HepG2 (cell line): ENCODE measurements around the gene ABCC5. TPM values are rescaled to one million over a fixed set of nuclear protein-coding genes. Genes with fewer than 3 reads are reported as not detected.

Experiments used
- FOXA1 ChIP-seq, 2 experiments: fragments of 450-650 bp in 1 of 2; sonication (generic) in 1 of 2; formaldehyde crosslinking in 1 of 2; IDR thresholded peaks; 2 replicates each; pipeline versions ENCODE4 v1.4.0 to v1.6.1; 2016 to 2020; ENCODE audit warnings: missing genetic modification reagents in 1 of 2
- FOXP1 ChIP-seq, 2 experiments: fragments of 450-650 bp in 1 of 2; IDR thresholded peaks; 2 replicates each; pipeline ENCODE4 v1.6.1; 2017 to 2018; ENCODE audit warnings: antibody characterized with exemption in 1 of 2
- FOXP4 ChIP-seq: sonication (generic); formaldehyde crosslinking; IDR thresholded peaks from 2 replicates; pipeline ENCODE4 v1.4.0; 2020; ENCODE audit warnings: missing genetic modification reagents
- GABPA ChIP-seq, 2 experiments: IDR thresholded peaks; 2 replicates each; pipeline ENCODE4 v1.6.1; 2011 to 2016; ENCODE audit warnings: low read depth in 2 of 2, low read length in 1 of 2, missing biosample characterization in 1 of 2, missing genetic modification characterization in 1 of 2
- GATA4 ChIP-seq: sonication (generic); IDR thresholded peaks from 2 replicates; pipeline ENCODE4 v1.6.1; 2016; ENCODE audit warnings: antibody characterized with exemption, low read depth, borderline replicate concordance
- HIC2 ChIP-seq: sonication (generic); formaldehyde crosslinking; IDR thresholded peaks from 2 replicates; pipeline ENCODE4 v1.9.0; 2022; ENCODE audit warnings: low read depth, missing genetic modification reagents
- HMG20A ChIP-seq: IDR thresholded peaks from 2 replicates; pipeline ENCODE4 v1.6.1; 2016; ENCODE audit warnings: borderline replicate concordance
- HNF4A ChIP-seq: sonication (generic); formaldehyde crosslinking; IDR thresholded peaks from 2 replicates; pipeline ENCODE4 v1.4.0; 2020; ENCODE audit warnings: missing genetic modification reagents
- ISL2 ChIP-seq: sonication (generic); formaldehyde crosslinking; IDR thresholded peaks from 2 replicates; pipeline ENCODE4 v1.5.0; 2020; ENCODE audit warnings: missing genetic modification reagents
- JUND ChIP-seq: sonication (generic); formaldehyde crosslinking; IDR thresholded peaks from 2 replicates; pipeline ENCODE4 v1.8.0; 2022; ENCODE audit warnings: mild to moderate bottlenecking, missing genetic modification reagents
- MEF2D ChIP-seq: sonication (generic); formaldehyde crosslinking; IDR thresholded peaks from 2 replicates; pipeline ENCODE4 v1.5.1; 2020; ENCODE audit warnings: mild to moderate bottlenecking, missing genetic modification reagents
- NR2F2 ChIP-seq: IDR thresholded peaks from 2 replicates; pipeline ENCODE4 v1.6.1; 2012; ENCODE audit warnings: low read depth, inconsistent platforms, borderline replicate concordance
- PATZ1 ChIP-seq: sonication (generic); formaldehyde crosslinking; IDR thresholded peaks from 2 replicates; pipeline ENCODE4 v1.4.0; 2020; ENCODE audit warnings: missing genetic modification reagents
- PHF21A ChIP-seq: sonication (generic); formaldehyde crosslinking; IDR thresholded peaks from 2 replicates; pipeline ENCODE4 v1.5.0; 2020; ENCODE audit warnings: mild to moderate bottlenecking, missing genetic modification reagents
- POLR2G ChIP-seq: fragments of 200-400 bp; formaldehyde crosslinking; IDR thresholded peaks from 2 replicates; pipeline ENCODE4 v1.6.1; 2018; ENCODE audit warnings: mild to moderate bottlenecking, low read depth, low read length, moderate library complexity
- SMAD3 ChIP-seq: sonication (generic); formaldehyde crosslinking; IDR thresholded peaks from 2 replicates; pipeline ENCODE4 v1.4.0; 2020; ENCODE audit warnings: missing genetic modification reagents
- ZNF292 ChIP-seq: sonication (generic); formaldehyde crosslinking; IDR thresholded peaks from 2 replicates; pipeline ENCODE4 v1.8.1; 2022; ENCODE audit warnings: mild to moderate bottlenecking, low read depth, missing genetic modification reagents, borderline replicate concordance
- ZNF496 ChIP-seq: sonication (generic); formaldehyde crosslinking; IDR thresholded peaks from 2 replicates; pipeline ENCODE4 v1.8.1; 2023; ENCODE audit warnings: mild to moderate bottlenecking, moderate library complexity, missing genetic modification reagents; ENCODE audit not compliant: insufficient replicate concordance
- ZNF629 ChIP-seq: sonication (generic); formaldehyde crosslinking; conservative IDR thresholded peaks from 2 replicates; pipeline ENCODE4 v1.5.0; 2020; ENCODE audit warnings: missing genetic modification reagents
- polyA plus RNA-seq, 8 experiments: library from polyadenylated mRNA; depleted of rRNA in 3 of 8; stranded (reverse) in 7 of 8; unstranded in 1 of 8; fragments of >200 nt; fragmentation: Illumina TruSeq in 4 of 8; extraction: Trizol in 4 of 8; gene quantifications; 2 replicates each; pipeline versions ENCODE4 v1.2.1 to v1.2.3, GENCODE V29; 2011 to 2016; ENCODE audit warnings: low read depth in 4 of 8, missing spikeins in 1 of 8, mixed read lengths in 1 of 8; ENCODE audit not compliant: insufficient read depth in 1 of 8
- total RNA-seq, 5 experiments: library from RNA; depleted of rRNA; stranded (reverse); fragments of >200 nt; fragmentation: Illumina TruSeq; extraction: Trizol; gene quantifications; 2 replicates each; pipeline ENCODE4 v1.2.3, GENCODE V29; 2016; ENCODE audit warnings: low read depth in 1 of 5

ABCC5 gene
- total and polyA plus RNA-seq, 2 of the 13 experiments (the other 11 are each of a cell fraction or from before 2014, with no cell fraction given), result 12.5 to 12.7 TPM

GRCh38 chr3:183911763-183912506, 105.7 kb downstream of the ABCC5 start (continued):
- no peak for TF ChIP-seq NR2F2
- no peak for TF ChIP-seq ZNF496
- TF ChIP-seq FOXA1 (IDR thresholded peaks at IDR 0.05), result no peak
- peak; percentile 91 for TF ChIP-seq FOXA1 (CRISPR knock-in tag; IDR thresholded peaks at IDR 0.05)
- TF ChIP-seq SMAD3 (CRISPR knock-in tag), result peak; percentile 62; the same call in 1 of the 2 replicates
- TF ChIP-seq GATA4, result peak; percentile 65; the same call in 1 of the 2 replicates
- TF ChIP-seq HIC2 (CRISPR knock-in tag), result peak; percentile 36; the same call in 1 of the 2 replicates
- peak; percentile 25; the same call in 1 of the 2 replicates for TF ChIP-seq JUND (CRISPR knock-in tag)
- TF ChIP-seq ZNF292 (CRISPR knock-in tag), result peak; percentile 50; the same call in 1 of the 2 replicates
- peak; percentile 60 for TF ChIP-seq FOXP4 (CRISPR knock-in tag)
- TF ChIP-seq FOXP1 (IDR thresholded peaks at IDR 0.05), result no peak
- TF ChIP-seq FOXP1 (CRISPR knock-in tag; IDR thresholded peaks at IDR 0.05), result peak; percentile 52; the same call in 1 of the 2 replicates
- peak; percentile 54 for TF ChIP-seq HNF4A (CRISPR knock-in tag)
- TF ChIP-seq POLR2G, result no peak
- no peak for TF ChIP-seq MEF2D (CRISPR knock-in tag)
- TF ChIP-seq PHF21A (CRISPR knock-in tag), result peak; percentile 65
- TF ChIP-seq HMG20A (CRISPR knock-in tag), result peak; percentile 75; the same call in 1 of the 2 replicates
- no peak for TF ChIP-seq GABPA (IDR thresholded peaks at IDR 0.05; ENCODE audit: low read depth, low read length)
- TF ChIP-seq GABPA (CRISPR knock-in tag; IDR thresholded peaks at IDR 0.05; ENCODE audit: low read depth), result 0 out of 2 replicates have a peak, but pooled peaks have one; percentile 15
- peak; percentile 76 for TF ChIP-seq ISL2 (CRISPR knock-in tag)
- TF ChIP-seq ZNF629 (CRISPR knock-in tag), result peak; percentile 60
- TF ChIP-seq PATZ1, result peak; percentile 17; the same call in 1 of the 2 replicates
